Activated CD8-positive, alpha-beta memory T cell treated with anti-CD3 and anti-CD28 coated beads, Interleukin-2, amount 50 U/mL, for 24 hours (primary cell): ENCODE results near the gene TMEM248.
A peak's percentile ranks its signal among the peaks of the same experiment; 100 is the strongest.
"Not testable (repeated sequence)": the region's sequence is repeated elsewhere in the genome, so short reads cannot be mapped to it uniquely, and the experiment has no call there.

Experiments
- DNase-seq: peaks from one replicate; pipeline ENCODE4 v3.0.0-alpha.2; 2020; ENCODE audit errors: extremely low read depth

Gene TMEM248

DNA sequence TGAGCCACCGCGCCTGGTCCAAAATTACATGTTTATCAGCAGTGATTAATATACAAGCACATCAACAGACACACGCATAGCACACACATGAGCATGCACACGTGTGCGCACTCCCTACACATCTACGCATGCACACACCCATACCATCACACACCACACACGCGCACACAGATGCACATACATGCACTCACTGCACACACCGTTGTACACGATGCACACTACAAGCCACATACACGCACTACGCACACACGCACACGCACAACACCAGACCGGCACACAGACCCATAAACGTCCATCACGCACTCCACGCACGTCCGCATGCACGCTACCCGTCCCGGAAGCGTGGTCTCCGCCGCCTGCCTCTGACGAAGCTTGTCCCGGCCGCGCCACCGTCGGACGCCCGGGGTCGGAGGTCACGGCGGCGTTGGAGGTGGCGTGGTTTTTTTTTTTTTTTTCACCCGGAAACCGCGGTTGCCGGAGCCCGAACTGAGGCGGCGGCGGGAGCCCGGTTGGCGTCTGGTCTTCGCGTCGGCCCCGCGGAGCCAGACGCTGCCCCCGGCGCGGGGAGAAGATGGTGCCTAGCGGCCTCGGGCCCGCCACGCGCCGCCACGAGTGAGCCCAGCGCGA, at the start of gene TMEM248:
TMEM248 (plus strand) TSS at position 457 of the 627 bp plus-strand sequence. CDS start 20,641 bp downstream, outside the sequence.
- DNase-seq: peak; percentile 73

GRCh38 chr7:66873476-66873875, 47.5 kb upstream of the TMEM248 start:
- DNase-seq: no peak

- no peak for DNase-seq
Measured at GRCh38 chr7:66877577-66878300, 43.3 kb upstream of the TMEM248 start.

GRCh38 chr7:66878301-66878685, 42.7 kb upstream of the TMEM248 start:
- DNase-seq: not testable (repeated sequence)

DNA sequence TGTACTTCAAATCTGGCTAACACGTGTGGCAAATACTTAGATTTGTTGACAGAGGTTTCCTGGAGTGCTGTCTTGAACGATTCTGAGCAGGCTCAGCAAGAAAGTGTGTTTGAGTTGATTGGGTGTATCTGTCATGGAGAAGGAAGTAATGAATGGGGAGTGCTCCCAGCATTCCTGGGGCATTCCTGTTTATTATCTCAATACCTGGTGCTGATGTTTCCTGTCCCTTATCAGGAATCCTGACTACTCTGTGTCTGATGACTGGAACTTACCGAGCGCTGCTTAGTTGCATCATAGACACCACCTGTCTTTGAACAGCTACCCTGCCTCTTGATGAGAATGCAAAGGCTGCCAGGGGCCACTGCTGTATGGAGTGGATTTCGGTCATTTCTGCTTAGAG, 41.0 kb upstream of the TMEM248 start:
- DNase-seq: no peak

- not testable (repeated sequence) for DNase-seq
Measured at GRCh38 chr7:66880577-66880976, 40.4 kb upstream of the TMEM248 start.

- no peak for DNase-seq
Measured at GRCh38 chr7:66883716-66884115, 37.3 kb upstream of the TMEM248 start.

GRCh38 chr7:66884556-66884955, 36.5 kb upstream of the TMEM248 start:
- not testable (repeated sequence) for DNase-seq

GRCh38 chr7:66886152-66886551, 34.9 kb upstream of the TMEM248 start:
- no peak for DNase-seq

- not testable (repeated sequence) for DNase-seq
Measured at GRCh38 chr7:66888223-66888622, 32.8 kb upstream of the TMEM248 start.

DNA sequence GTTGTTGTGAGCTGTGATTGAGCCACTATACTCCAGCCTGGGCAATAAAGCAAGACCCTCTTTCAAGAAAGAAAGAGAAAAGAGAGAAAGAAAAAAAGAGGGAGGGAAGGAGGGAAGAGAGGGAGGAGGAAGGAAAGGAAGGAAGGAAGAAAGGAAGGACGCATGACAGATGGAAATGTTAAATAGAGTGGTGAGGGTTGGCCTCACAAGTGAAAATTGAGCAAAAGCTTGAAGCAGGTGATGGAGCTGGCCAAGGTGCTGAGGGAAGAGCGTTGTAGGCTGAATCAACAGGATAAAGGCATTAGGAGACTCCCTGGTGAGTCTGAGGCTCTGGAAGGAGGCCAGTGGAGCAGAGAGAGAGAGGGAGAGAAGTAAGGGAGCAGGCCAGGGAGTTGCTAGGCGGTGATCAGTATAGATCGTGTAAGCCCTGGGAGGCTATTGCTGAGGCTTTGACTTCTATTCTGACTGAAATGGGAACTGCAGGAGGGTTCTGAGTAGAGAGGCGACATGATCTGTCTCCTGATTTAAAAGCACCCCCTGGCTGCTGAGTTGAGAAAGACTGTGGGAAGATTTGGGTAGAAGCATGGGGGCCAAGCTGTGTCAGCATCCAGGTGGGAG, 26.5 kb upstream of the TMEM248 start:
- no peak for DNase-seq

DNA sequence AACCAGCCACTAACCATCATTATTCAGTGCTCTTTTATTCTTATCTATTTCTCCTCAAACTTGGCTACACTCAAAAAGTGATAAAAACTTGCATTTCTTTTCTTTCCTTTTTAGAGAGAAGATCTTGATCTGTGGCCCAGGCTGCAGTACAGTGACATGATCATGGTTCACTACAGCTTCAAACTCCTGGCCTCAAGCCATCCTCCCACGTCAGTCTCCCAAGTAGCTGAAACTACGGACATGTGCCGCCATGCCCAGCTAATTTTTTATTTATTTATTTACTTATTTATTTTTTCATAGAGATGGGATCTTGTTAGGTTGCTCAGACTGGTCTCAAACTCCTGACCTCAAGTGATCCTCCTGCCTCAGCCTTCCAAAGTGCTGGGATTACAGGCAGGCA, 24.6 kb upstream of the TMEM248 start:
- DNase-seq: no peak

GRCh38 chr7:66899552-66900280, 21.3 kb upstream of the TMEM248 start:
- no peak for DNase-seq

- DNase-seq: no peak
Measured at GRCh38 chr7:66901941-66902843, 18.8 kb upstream of the TMEM248 start.

GRCh38 chr7:66902844-66903180, 18.2 kb upstream of the TMEM248 start:
- no peak for DNase-seq

DNA sequence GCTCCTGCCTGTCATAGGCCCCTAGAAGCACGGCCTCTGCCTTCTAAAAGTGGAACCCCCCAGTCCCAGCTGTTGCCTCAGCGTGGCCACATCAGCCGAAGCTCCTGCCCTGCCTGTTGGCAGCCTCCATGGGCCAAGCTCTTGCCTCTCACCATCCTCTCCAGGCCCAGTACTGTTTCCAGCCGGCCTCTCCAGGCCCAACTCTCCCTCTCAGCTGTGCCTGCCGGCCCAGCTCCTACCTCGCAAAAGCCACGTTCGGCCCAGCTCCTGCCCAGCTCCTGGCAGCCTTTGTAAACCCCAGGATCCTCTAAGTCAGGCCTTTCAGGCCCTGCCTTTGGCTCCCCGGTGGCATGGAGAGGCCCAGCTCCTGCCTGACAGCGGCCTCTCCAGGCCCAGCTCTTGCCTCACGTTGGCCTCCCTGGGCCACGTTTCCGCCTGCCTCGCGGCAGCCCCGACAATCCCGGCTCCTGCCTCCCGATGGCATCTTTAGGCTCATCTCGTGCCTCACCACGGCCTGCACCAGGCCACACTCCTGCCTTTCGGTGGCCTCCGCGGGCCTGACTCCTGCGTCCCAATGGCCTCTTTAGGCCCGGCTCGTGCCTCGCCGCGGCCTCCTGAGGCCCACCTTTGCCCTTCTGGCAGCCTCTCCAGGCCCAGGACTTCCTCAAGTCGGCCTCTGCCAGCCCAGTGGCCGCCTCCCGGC, 17.5 kb upstream of the TMEM248 start:
- DNase-seq: no peak

- no peak for DNase-seq
Measured at GRCh38 chr7:66904063-66904593, 16.9 kb upstream of the TMEM248 start.

- no peak for DNase-seq
Measured at GRCh38 chr7:66905278-66905677, 15.7 kb upstream of the TMEM248 start.

DNA sequence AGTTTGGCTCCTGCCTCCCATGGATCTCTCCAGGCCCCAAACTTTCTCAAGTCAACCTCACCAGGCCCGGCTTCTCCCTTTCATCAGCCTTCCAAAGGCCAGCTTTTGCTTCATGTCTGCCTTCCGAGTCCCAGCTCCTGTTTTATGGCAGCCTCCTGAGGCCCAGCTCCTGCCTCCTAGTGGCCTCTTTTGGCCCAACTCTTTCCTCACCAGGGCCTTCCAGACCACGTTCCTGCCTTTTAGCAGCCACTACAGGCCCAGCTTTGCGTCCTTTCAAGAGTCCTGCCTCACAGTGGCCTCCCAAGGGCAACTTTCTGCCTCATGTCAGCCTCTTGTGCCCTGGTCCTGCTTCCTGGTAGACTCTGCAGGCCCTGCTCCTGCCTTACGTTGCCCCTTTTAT, 15.3 kb upstream of the TMEM248 start:
- no peak for DNase-seq

GRCh38 chr7:66907731-66908130, 13.3 kb upstream of the TMEM248 start:
- no peak for DNase-seq

GRCh38 chr7:66908598-66908997, 12.4 kb upstream of the TMEM248 start:
- DNase-seq: not testable (repeated sequence)
